H9 (cell line): ENCODE data around the gene ARHGEF16. TPM values are rescaled to one million over a fixed set of nuclear protein-coding genes. Genes with fewer than 3 reads are reported as not detected.

ENCODE experiments used
- DNase-seq: peaks from one replicate; pipeline ENCODE4 v3.0.0-alpha.2; 2017
- H2AFZ ChIP-seq: one replicate; pipeline ENCODE4 v1.6.1; 2013; ENCODE audit warnings: mild to moderate bottlenecking, low read length, control low read depth, moderate library complexity
- H2AK5ac ChIP-seq: 2 replicates; pipeline ENCODE4 v1.6.1; 2013; ENCODE audit warnings: low read length, control low read depth, mixed read lengths; ENCODE audit not compliant: insufficient read length
- H2BK120ac ChIP-seq: one replicate; pipeline ENCODE4 v1.6.1; 2013; ENCODE audit warnings: low read depth, mild to moderate bottlenecking, low read length, control low read depth, inconsistent platforms; ENCODE audit not compliant: poor library complexity, severe bottlenecking
- H2BK12ac ChIP-seq: 2 replicates; pipeline ENCODE4 v1.6.1; 2013; ENCODE audit warnings: low read length, control low read depth, mixed read lengths, low read depth; ENCODE audit not compliant: insufficient read length
- H2BK15ac ChIP-seq: 2 replicates; pipeline ENCODE4 v1.6.1; 2013; ENCODE audit warnings: low read depth, low read length, control low read depth
- H2BK20ac ChIP-seq: one replicate; pipeline ENCODE4 v1.6.1; 2013; ENCODE audit warnings: low read depth, mild to moderate bottlenecking, low read length, control low read depth, inconsistent platforms; ENCODE audit not compliant: poor library complexity, severe bottlenecking
- H2BK5ac ChIP-seq: 2 replicates; pipeline ENCODE4 v1.6.1; 2013; ENCODE audit warnings: low read length, control low read depth, mixed read lengths; ENCODE audit not compliant: insufficient read length
- H3K14ac ChIP-seq: 2 replicates; pipeline ENCODE4 v1.6.1; 2013; ENCODE audit warnings: low read length, control low read depth; ENCODE audit not compliant: insufficient read depth
- H3K18ac ChIP-seq: 2 replicates; pipeline ENCODE4 v1.6.1; 2013; ENCODE audit warnings: low read depth, mild to moderate bottlenecking, mixed read lengths, low read length, control low read depth; ENCODE audit not compliant: insufficient read length
- H3K23ac ChIP-seq: 2 replicates; pipeline ENCODE4 v1.6.1; 2013; ENCODE audit warnings: low read length, control low read depth, mixed read lengths, low read depth; ENCODE audit not compliant: insufficient read length
- H3K23me2 ChIP-seq: 2 replicates; pipeline ENCODE4 v1.6.1; 2013; ENCODE audit warnings: low read depth, mild to moderate bottlenecking, mixed read lengths, low read length, control low read depth; ENCODE audit not compliant: insufficient read length, poor library complexity, severe bottlenecking
- H3K27ac ChIP-seq: 2 replicates; pipeline ENCODE4 v1.5.1; 2013; ENCODE audit warnings: low read length, control low read depth, mixed read lengths, low read depth; ENCODE audit not compliant: insufficient read length
- H3K27me3 ChIP-seq: 2 replicates; pipeline ENCODE4 v1.6.1; 2013; ENCODE audit warnings: low read length, control low read depth, inconsistent platforms; ENCODE audit not compliant: insufficient read depth
- H3K4ac ChIP-seq: 2 replicates; pipeline ENCODE4 v1.6.1; 2013; ENCODE audit warnings: low read depth, mild to moderate bottlenecking, control low read depth, inconsistent platforms, low read length, moderate library complexity
- H3K4me1 ChIP-seq: 2 replicates; pipeline ENCODE4 v1.6.1; 2013; ENCODE audit warnings: low read length, control low read depth, inconsistent platforms; ENCODE audit not compliant: insufficient read depth
- H3K4me2 ChIP-seq: 2 replicates; pipeline ENCODE4 v1.6.1; 2013; ENCODE audit warnings: low read length, control low read depth, mixed read lengths; ENCODE audit not compliant: insufficient read length, insufficient read depth
- H3K56ac ChIP-seq: 2 replicates; pipeline ENCODE4 v1.6.1; 2013; ENCODE audit warnings: low read depth, mild to moderate bottlenecking, mixed read lengths, low read length, control low read depth; ENCODE audit not compliant: insufficient read length
- H3K79me1 ChIP-seq: 2 replicates; pipeline ENCODE4 v1.6.1; 2013; ENCODE audit warnings: low read depth, mild to moderate bottlenecking, moderate library complexity, low read length, control low read depth, inconsistent platforms; ENCODE audit not compliant: insufficient read depth, poor library complexity, severe bottlenecking
- H3K79me2 ChIP-seq: 2 replicates; pipeline ENCODE4 v1.6.1; 2013; ENCODE audit warnings: low read length, control low read depth, inconsistent platforms; ENCODE audit not compliant: insufficient read depth
- H3K9ac ChIP-seq: 2 replicates; pipeline ENCODE4 v1.6.1; 2013; ENCODE audit warnings: low read length, control low read depth, mixed read lengths; ENCODE audit not compliant: insufficient read length; ENCODE audit errors: extremely low read depth
- H3K9me3 ChIP-seq: one replicate; pipeline ENCODE4 v1.6.1; 2013; ENCODE audit warnings: low read depth, low read length, inconsistent platforms; ENCODE audit not compliant: control insufficient read depth
- H3T11ph ChIP-seq: one replicate; pipeline ENCODE4 v1.6.1; 2013; ENCODE audit warnings: mild to moderate bottlenecking, low read length, control low read depth, inconsistent platforms
- H4K20me1 ChIP-seq: one replicate; pipeline ENCODE4 v1.6.1; 2013; ENCODE audit not compliant: control insufficient read depth, insufficient read length, insufficient read depth
- H4K5ac ChIP-seq: 2 replicates; pipeline ENCODE4 v1.6.1; 2013; ENCODE audit warnings: low read depth, mild to moderate bottlenecking, mixed read lengths, low read length, control low read depth; ENCODE audit not compliant: insufficient read length
- H4K8ac ChIP-seq: replicated peaks from 2 replicates; pipeline ENCODE4 v1.6.1; 2013; ENCODE audit warnings: low read length, control low read depth, mixed read lengths, low read depth; ENCODE audit not compliant: insufficient read length
- H4K91ac ChIP-seq: 2 replicates; pipeline ENCODE4 v1.6.1; 2013; ENCODE audit warnings: low read depth, mild to moderate bottlenecking, moderate library complexity, mixed read lengths, low read length, control low read depth; ENCODE audit not compliant: insufficient read length
- H3K27ac Mint-ChIP-seq, 3 experiments: 2 replicates in 2 of 3; 3 replicates in 1 of 3; pipeline ENCODE4 v1.8.0; 2020 to 2021; ENCODE audit warnings: mixed read lengths in 3 of 3, mild to moderate bottlenecking in 1 of 3, moderate library complexity in 1 of 3
- H3K27me3 Mint-ChIP-seq: 2 replicates; pipeline ENCODE4 v1.8.0; 2021; ENCODE audit warnings: low read depth, mild to moderate bottlenecking, moderate library complexity, mixed read lengths
- H3K36me3 Mint-ChIP-seq, 3 experiments: 2 replicates in 2 of 3; 3 replicates in 1 of 3; pipeline ENCODE4 v1.8.0; 2020 to 2021; ENCODE audit warnings: low read depth in 3 of 3, mixed read lengths in 3 of 3; ENCODE audit not compliant: insufficient read depth in 1 of 3
- H3K4me1 Mint-ChIP-seq, 2 experiments: 2 replicates each; pipeline ENCODE4 v1.8.0; 2020; ENCODE audit warnings: mixed read lengths in 2 of 2
- H3K4me3 Mint-ChIP-seq, 2 experiments: 2 replicates in 1 of 2; 3 replicates in 1 of 2; pipeline ENCODE4 v1.8.0; 2020 to 2021; ENCODE audit warnings: mild to moderate bottlenecking in 2 of 2, mixed read lengths in 2 of 2, moderate library complexity in 1 of 2
- H3K9me3 Mint-ChIP-seq, 2 experiments: 2 replicates in 1 of 2; 3 replicates in 1 of 2; pipeline ENCODE4 v1.8.0; 2020; ENCODE audit warnings: mild to moderate bottlenecking in 2 of 2, mixed read lengths in 2 of 2, moderate library complexity in 1 of 2
- WGBS: extraction: QIAGEN DNeasy Blood & Tissue Kit; methylation state at CpG from one replicate; pipeline ENCODE4 v1.1.7; 2013; ENCODE audit warnings: missing lambda C conversion rate, low lambda C conversion rate, mixed read lengths; ENCODE audit not compliant: insufficient read length; ENCODE audit errors: extremely low coverage; 5-methylcytosine and 5-hydroxymethylcytosine counted together
- total RNA-seq: library from RNA; stranded (reverse); gene quantifications from 2 replicates; pipeline ENCODE4 v1.2.1, GENCODE V29; 2021
- TF ChIP-seq, protein P1 (sequence below): fragments of 200-600 bp; sonication (generic); conservative IDR thresholded peaks from 3 replicates; pipeline ENCODE4 v1.8.0; 2021; ENCODE audit warnings: antibody characterized with exemption, mild to moderate bottlenecking

The ARHGEF16 gene
- total RNA-seq, 1 experiment from 2014 or later: 48.5 TPM

DNA sequence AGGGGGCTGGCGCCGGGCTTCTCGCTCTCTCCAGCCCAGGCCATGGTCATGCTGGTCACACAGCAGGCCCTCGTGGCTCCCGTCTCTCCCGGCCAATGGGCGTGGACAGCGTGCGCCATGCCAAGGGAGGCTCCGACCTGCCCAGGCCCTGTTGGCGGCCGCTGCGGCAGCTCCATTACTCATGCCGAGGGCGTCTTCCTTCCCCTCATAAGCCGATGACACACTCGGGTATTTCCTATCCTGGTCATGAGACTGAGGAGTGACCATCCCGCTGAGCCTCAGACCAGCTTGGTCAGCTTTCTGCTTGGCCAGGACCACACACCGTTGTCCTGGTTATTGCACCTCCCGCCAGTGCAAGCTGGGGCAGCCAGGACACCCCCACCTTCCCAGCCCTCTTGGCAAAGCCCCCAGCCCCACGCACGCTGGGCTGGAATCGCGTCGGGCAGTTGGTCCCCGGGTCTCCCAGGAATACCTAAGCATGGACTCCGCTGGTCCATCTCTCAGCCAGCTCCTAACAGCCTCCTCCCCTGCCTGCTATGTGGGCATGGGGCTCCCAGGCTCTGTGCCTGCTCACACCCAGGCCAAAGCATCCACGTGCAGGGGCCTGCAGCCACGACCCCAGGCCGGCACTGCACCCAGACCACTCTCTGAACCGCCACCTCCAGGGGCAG is 49.8 kb downstream of the ARHGEF16 start:
- Histone ChIP-seq H4K91ac (no peak overlapping the region), H3K4me1 (no peaks in the 10 kb centered on the region), H3K4ac (no peak overlapping the region), H2BK5ac (no peak overlapping the region), H3T11ph (no peak overlapping the region), H3K27me3 (no peaks in the 10 kb centered on the region), H3K56ac (no peak overlapping the region), H4K8ac (no peak overlapping the region), H4K5ac (no peak overlapping the region), H3K14ac (no peak overlapping the region; the same call in 1 of the 2 replicates), H2AK5ac (no peak overlapping the region), H3K79me1 (no peaks in the 10 kb centered on the region), H2BK15ac (no peak overlapping the region), H3K9ac (no peak overlapping the region), H3K4me2 (no peak overlapping the region), H4K20me1 (no peaks in the 10 kb centered on the region), H3K18ac (no peak overlapping the region), H3K23ac (no peak overlapping the region), H2AFZ (no peak overlapping the region), H3K79me2 (no peaks in the 10 kb centered on the region), H2BK20ac (no peak overlapping the region), H3K9me3 (no peaks in the 10 kb centered on the region), H3K27ac (no peak overlapping the region), H2BK120ac (no peak overlapping the region), H2BK12ac (no peak overlapping the region), H3K23me2 (no peaks in the 10 kb centered on the region)
- Mint-ChIP-seq H3K27me3 (no peaks in the 10 kb centered on the region), H3K4me1 (no peaks in the 10 kb centered on the region), H3K36me3 (no peaks in the 10 kb centered on the region; a peak in 2 of 7 replicates), H3K27ac (no peak overlapping the region), H3K4me3 (no peak overlapping the region), H3K9me3 (no peaks in the 10 kb centered on the region)
- no CpG with 5 or more reads among the region's 31 CpGs for WGBS
- TF ChIP-seq, protein P1, sequence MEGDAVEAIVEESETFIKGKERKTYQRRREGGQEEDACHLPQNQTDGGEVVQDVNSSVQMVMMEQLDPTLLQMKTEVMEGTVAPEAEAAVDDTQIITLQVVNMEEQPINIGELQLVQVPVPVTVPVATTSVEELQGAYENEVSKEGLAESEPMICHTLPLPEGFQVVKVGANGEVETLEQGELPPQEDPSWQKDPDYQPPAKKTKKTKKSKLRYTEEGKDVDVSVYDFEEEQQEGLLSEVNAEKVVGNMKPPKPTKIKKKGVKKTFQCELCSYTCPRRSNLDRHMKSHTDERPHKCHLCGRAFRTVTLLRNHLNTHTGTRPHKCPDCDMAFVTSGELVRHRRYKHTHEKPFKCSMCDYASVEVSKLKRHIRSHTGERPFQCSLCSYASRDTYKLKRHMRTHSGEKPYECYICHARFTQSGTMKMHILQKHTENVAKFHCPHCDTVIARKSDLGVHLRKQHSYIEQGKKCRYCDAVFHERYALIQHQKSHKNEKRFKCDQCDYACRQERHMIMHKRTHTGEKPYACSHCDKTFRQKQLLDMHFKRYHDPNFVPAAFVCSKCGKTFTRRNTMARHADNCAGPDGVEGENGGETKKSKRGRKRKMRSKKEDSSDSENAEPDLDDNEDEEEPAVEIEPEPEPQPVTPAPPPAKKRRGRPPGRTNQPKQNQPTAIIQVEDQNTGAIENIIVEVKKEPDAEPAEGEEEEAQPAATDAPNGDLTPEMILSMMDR: no peak
- DNase-seq: no peak
